OCI-LY1 (cell line): Measurements from ENCODE around the gene PRKAR2A.

Source experiments
- EZH2 ChIP-seq: fragments of 200-600 bp; sonication (generic), shearing (Covaris generic); IDR thresholded peaks from 2 replicates; pipeline ENCODE4 v1.8.0; 2017; ENCODE audit warnings: borderline replicate concordance, mixed run types, mild to moderate bottlenecking, antibody characterized with exemption, low read length, moderate library complexity, mixed read lengths
- TF ChIP-seq, protein P1 (sequence below): fragments of 200-600 bp; sonication (generic), shearing (Covaris generic); IDR thresholded peaks from 2 replicates; pipeline ENCODE4 v1.5.1; 2017; ENCODE audit warnings: mild to moderate bottlenecking, antibody characterized with exemption, low read length, moderate library complexity, mixed read lengths

DNA sequence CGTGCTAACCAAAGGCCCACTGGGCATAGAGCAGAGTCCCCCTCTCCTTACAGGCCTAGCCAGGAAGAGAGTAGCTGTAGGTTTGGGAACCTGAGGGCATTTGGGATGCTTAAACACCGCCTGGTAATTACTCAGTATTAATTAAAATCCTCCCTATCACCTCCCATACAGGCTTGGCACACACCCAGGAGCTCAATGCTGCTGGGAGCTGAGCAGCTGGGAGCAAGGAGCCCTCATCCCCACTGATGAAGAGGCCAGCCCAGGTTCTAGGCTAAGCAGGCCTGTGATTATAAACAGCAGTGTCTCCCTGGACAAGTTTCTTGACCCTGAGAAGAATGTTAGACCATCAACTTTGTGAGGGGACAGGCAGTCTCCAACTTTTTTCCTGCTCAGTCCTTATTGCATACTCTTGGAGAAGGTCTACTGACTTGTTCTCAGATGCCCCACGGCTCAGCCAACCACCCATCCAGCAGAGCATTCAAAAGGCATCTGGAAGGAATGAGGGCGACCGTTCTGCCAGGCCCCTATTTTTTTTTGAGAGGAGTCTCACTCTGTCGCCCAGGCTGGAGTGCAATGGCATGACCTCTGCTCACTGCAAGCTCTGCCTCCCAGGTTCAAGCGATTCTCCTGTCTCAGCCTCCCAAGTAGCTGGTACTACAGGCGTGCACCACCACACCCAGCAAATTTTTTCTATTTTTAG, 1.3 kb upstream of the PRKAR2A start:
- TF ChIP-seq, protein P1, sequence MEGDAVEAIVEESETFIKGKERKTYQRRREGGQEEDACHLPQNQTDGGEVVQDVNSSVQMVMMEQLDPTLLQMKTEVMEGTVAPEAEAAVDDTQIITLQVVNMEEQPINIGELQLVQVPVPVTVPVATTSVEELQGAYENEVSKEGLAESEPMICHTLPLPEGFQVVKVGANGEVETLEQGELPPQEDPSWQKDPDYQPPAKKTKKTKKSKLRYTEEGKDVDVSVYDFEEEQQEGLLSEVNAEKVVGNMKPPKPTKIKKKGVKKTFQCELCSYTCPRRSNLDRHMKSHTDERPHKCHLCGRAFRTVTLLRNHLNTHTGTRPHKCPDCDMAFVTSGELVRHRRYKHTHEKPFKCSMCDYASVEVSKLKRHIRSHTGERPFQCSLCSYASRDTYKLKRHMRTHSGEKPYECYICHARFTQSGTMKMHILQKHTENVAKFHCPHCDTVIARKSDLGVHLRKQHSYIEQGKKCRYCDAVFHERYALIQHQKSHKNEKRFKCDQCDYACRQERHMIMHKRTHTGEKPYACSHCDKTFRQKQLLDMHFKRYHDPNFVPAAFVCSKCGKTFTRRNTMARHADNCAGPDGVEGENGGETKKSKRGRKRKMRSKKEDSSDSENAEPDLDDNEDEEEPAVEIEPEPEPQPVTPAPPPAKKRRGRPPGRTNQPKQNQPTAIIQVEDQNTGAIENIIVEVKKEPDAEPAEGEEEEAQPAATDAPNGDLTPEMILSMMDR: no peak
- no peak for TF ChIP-seq EZH2
